SH-SY5Y (cell line): ENCODE measurements around the gene FEN1.

Source experiments
- GATA2 ChIP-seq: IDR thresholded peaks from 2 replicates; pipeline ENCODE4 v1.6.1; 2011; ENCODE audit warnings: mild to moderate bottlenecking, low read depth, low read length
- GATA3 ChIP-seq: IDR thresholded peaks from 2 replicates; pipeline ENCODE4 v1.6.1; 2011; ENCODE audit warnings: low read depth, mild to moderate bottlenecking, low read length, moderate library complexity

GRCh38 chr11:61836193-61836592 lies 43.5 kb downstream of the FEN1 start:
- TF ChIP-seq GATA2 (no peak), GATA3 (no peak)
